NCI-H1930 (cell line): ENCODE data around the gene PRKAB2.
"Not testable (repeated sequence)": the region's sequence is repeated elsewhere in the genome, so short reads cannot be mapped to it uniquely, and the experiment has no call there.

Experiments used
- DNase-seq, 2 experiments: peaks; one replicate each; lab custom pipeline; 2025; lab: John Stamatoyannopoulos, UW

PRKAB2 gene

GRCh38 chr1:147171399-147172167 lies 687 bp downstream of the PRKAB2 start:
- DNase-seq, result no peak

DNA sequence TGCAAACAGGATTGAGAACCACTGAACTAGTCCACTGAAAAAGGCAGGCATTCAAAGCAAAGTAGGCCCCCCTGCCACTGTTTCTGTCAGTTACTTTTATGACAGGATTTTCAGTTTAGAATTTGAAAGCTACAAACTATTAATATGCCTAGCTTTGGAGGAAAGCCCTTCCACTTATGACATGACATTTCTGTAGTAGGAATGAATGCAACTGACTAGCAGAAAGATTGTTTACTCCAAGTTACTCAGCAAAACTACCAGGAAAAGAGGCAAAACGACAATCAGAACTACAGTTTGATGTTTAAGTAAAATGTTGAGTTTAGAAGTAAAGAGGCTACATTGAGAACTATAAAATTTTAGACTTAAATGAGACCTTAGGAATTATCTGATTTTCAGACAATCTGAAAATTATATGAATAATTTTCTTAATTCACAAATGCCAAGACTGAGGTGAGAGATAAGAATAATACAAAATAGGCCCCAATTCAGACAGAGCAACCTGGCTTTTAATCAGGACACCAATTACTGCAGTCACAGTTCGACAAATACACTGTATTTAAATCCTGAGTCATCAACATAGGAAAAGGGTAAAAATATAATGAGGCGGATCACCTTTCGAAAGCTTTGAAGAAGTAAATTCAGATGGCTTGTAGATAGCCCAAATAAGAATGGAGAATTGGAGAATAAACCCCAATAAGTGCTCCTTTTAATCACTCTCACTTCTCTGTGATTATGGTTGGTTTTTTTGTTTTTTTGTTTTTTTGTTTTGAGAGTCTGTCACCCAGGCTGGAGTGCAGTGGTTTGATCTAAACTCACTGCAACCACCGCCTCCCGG lies 2.2 kb downstream of the PRKAB2 start:
- no peak for DNase-seq

GRCh38 chr1:147169171-147169570 lies 3.1 kb downstream of the PRKAB2 start:
- DNase-seq, result no peak

DNA sequence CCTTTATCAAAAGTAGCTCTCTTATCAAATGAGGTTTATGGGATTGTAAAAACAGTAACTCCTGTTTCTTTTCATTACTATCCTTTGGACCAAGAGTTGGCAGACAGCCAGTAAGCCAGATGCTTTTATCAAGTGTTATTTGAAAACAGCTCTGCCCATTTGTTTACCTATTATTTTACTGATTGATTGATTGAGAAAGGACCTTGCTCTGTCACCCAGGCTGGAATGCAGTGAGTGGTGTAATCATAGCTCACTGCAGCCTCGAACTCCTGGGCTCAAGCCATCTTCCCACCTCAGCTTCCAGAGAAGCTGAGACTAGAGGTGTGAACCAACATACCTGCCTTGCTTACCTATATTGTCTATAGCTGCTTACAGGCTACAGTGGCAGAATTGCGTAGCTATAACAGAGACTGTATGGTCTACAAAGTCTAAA lies 3.6 kb downstream of the PRKAB2 start:
- DNase-seq, result no peak

DNA sequence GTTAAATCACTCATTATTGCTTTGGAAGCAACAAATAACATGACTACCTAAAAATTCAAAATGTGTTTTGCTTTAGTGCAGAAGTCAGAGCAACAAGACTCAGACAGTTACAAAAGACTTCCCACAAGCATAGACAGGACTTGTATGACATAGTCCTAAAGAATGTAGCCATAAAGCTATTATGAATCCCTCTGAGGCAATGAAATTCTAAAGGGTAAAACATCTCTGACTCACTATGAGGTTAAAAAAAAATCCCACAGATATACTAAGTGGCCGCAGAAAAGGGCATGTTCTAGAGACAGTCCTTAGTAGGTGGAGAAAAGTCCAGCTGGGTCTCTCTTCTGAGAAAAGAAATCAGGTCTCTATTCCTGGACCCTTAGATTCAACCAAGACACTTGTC lies 4.9 kb downstream of the PRKAB2 start:
- no peak for DNase-seq

- DNase-seq, result no peak
These were observed 9.3 kb downstream of the PRKAB2 start for GRCh38 chr1:147163019-147163418.

DNA sequence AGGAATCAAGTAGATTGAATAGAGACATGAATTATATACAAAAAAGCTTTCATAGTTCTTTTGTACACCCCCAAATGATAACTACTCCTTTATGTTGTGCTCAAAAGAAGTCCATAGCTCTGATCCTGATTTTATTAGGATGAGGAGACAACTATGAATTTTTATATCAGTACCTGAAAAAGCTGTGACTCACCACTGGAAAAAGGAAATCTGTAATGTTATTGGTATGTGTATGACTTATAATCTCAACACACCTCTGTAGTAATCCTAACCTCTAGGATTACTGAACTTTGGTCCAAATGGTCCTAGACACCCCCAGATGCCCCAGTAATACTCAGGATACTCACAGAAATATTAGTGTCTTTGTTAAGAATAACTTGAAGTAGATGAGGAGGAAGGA lies 10.2 kb downstream of the PRKAB2 start:
- no peak for DNase-seq

DNA sequence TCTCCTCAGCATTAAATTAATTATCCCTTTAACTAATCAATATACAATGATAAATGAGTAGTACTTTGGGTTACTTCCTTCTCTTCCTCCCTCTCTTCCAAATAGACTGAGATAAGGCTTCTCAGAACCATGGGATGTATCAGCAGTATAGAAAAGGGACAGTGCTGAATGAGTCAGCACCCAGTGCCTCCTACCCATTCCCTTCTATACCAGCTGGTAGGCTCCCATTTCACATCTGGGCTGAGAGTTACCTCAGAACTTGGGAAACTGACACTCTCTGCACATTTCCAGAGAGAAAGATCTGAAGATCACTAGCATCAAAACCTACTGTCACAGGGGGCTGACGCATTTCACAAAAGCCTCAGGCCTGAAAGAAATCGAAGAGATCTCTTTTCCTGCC lies 15.2 kb downstream of the PRKAB2 start:
- DNase-seq, result not testable (repeated sequence)

GRCh38 chr1:147156642-147157041 lies 15.6 kb downstream of the PRKAB2 start:
- no peak for DNase-seq

GRCh38 chr1:147152772-147153171 lies 19.5 kb downstream of the PRKAB2 start:
- DNase-seq, result no peak

GRCh38 chr1:147151244-147151643 lies 21.0 kb downstream of the PRKAB2 start:
- DNase-seq, result no peak

DNA sequence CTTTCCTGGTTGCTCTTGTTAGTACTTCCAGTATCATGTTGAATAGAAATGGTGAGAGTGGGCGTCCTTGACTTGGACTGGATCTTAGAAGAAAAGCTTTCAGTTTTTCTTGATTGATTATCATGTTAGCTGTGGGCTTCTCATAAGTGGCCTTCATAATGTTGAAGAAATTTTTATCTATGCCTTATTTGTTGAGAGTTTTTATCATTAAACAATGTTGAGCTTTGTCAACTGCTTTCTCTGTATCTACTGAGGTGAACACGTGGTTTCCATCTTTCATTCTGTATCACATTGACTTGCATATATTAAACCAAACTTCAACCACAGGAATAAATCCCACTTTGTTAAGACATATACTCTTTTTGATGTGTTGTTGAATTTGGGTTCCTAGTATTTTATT lies 29.4 kb downstream of the PRKAB2 start:
- no peak for DNase-seq

DNA sequence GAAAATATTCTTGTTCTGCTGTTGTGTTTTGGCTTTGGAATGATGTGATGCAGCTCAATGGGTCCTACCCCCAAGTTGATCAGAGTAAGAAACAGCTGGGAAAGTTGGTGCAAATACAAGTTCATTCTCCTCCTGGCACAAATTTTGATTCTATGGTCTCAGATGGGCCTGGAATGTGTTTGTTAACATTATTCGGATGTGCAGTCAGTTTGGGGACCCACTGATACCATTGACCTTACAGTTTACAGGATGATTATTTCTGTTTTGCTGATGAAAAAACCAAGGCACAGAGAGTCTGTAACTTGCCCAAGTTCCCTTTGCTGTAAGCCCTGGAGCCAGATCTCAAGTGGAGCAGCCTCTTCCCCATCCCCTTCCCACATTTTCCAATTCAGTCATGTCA lies 41.5 kb downstream of the PRKAB2 start:
- DNase-seq, result not testable (repeated sequence)

DNA sequence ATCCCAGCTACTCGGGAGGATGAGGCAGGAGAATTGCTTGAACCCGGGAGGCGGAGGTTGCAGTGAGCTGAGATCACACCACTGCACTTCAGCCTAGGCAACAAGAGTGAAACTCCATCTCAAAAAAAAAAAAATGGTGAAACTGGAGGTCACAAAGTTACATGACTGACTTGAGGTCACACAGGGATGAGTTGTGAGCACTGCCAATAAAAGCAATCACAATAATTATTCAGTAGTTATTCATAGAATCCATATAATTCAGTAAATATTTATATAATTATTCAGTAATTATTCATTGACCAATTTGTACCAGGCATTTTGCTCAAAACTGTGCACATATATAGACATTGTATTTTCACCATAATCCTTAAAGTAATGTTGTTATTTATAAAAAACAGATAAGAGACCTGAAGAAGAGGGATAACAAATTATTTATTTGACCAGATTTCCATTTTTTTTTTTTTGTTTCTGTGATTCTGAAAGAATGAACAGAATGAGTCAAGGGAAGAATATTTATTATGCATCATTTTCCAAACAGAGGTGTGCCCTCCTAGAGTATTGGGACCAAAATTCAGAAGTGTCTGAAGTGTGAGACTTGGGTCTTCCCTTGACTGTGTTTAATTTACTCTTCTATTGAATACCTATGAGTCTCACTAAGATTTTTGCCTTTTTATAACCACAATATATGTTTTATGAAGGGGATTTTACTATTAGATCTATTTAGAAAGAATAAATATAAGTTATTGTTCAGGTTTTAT lies 43.0 kb downstream of the PRKAB2 start:
- no peak for DNase-seq

DNA sequence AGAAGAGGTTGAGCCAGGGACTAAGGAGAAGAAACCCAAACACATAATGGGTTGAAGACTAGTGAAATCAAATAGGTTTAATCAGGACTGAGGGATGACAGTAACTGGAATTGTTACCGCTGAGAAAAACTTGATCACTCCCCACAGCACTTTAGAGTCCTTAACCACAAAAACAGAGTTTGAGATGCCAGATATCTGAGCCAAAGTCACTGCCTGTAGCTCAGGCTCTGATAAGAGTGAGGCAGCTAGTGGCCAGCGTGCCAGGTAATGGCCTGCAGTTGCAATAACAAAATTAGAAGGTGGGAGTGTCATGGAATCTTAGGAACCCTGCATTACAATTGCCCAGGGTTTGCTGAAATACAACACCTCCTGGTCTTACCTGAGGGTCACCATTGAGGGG lies 48.0 kb downstream of the PRKAB2 start:
- DNase-seq, result no peak

- no peak for DNase-seq
These were observed 55.2 kb downstream of the PRKAB2 start for GRCh38 chr1:147117109-147117508.

DNA sequence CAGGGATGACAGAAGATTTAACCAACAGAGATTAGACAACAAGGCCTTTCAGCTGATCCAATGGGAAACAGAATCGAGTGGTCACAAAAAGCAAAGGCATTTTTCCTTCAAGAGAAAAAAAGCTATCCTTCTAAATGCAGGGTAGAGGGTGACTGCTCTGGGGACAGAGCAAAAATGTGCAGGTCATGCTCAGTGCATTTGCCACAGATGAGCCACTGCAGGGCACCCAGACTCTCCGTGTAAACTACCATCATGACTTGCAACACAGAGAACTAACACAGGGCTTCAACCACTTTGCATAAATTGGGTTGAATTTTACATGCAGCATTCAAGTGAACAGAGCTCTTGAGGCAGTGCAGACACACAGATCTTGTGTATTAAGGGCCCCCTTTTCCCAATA lies 56.8 kb downstream of the PRKAB2 start:
- no peak for DNase-seq

- not testable (repeated sequence) for DNase-seq
These were observed 57.2 kb downstream of the PRKAB2 start for GRCh38 chr1:147115079-147115478.

- DNase-seq, result not testable (repeated sequence)
These were observed 57.9 kb downstream of the PRKAB2 start for GRCh38 chr1:147114353-147114752.

- no peak for DNase-seq
These were observed 60.7 kb downstream of the PRKAB2 start for GRCh38 chr1:147111381-147112130.

DNA sequence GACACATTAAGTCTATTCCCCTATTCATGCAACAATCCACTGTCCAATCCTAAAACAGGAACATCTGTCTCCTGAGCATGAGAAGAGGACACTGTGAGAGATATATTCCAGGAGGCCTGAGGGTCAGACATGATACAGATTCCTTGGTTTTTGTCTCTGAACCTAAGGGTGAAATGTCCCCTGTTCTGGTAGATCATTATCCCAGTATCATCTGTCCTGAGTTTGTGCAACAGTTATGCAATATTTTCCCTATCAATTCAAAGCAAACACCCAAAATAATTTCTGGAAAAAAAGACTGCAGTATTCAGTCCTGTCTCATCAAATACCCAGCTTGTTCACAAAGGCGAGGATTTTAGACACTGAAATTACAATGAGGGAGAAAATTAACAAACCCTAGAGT lies 61.4 kb downstream of the PRKAB2 start:
- no peak for DNase-seq

DNA sequence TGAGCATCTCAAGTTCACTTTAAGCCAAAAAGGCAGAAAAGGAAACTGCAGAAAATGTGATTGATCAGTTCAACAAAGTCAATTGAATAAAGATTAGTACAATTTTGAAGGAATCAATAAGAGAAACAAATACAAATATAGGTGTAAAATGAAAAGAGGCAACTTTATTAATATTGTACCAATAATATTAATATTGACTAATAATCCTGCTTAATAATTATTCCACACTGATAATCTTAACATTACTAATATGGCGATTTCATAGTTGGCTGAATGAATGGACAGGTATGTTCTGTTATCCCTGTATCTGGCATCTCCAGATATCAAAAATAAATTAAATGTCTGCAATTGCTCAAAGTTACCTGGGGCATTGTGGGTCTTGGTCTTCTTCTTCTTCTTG lies 61.8 kb downstream of the PRKAB2 start:
- DNase-seq, result no peak
